ENCODE data around the gene TMEM30B.
"Not testable (repeated sequence)": the region's sequence is repeated elsewhere in the genome, so short reads cannot be mapped to it uniquely, and the experiment has no call there.

TMEM30B gene

DNA sequence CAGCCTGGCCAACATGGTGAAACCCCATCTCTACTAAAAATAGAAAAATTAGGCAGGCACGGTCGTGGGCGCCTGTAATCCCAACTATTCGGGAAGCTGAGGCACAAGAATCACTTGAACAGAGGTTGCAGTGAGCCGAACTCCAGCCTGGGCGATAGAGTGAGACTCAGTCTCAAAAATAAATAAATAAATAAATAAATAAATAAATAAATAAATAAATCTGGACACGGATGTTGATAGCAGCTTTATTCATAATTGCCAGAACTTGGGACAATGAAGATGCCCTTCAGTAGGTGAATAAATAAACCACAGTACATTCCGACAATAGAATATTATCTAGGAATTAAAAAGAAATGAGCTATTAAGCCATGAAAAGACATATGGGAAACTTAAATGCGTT is 31.1 kb downstream of the TMEM30B start:
- Histone ChIP-seq H3K4me1 (peaks cover 0 to 4% (median 0%) of the 10 kb centered on the region in 4 donors), H3K4me3 (no peak overlapping the region), H3K9me3 (no peaks in the 10 kb centered on the region), H3K27me3 (no peaks in the 10 kb centered on the region), H3K36me3 (no peaks in the 10 kb centered on the region), H3K27ac (no peak overlapping the region)
- TF ChIP-seq, protein P1, sequence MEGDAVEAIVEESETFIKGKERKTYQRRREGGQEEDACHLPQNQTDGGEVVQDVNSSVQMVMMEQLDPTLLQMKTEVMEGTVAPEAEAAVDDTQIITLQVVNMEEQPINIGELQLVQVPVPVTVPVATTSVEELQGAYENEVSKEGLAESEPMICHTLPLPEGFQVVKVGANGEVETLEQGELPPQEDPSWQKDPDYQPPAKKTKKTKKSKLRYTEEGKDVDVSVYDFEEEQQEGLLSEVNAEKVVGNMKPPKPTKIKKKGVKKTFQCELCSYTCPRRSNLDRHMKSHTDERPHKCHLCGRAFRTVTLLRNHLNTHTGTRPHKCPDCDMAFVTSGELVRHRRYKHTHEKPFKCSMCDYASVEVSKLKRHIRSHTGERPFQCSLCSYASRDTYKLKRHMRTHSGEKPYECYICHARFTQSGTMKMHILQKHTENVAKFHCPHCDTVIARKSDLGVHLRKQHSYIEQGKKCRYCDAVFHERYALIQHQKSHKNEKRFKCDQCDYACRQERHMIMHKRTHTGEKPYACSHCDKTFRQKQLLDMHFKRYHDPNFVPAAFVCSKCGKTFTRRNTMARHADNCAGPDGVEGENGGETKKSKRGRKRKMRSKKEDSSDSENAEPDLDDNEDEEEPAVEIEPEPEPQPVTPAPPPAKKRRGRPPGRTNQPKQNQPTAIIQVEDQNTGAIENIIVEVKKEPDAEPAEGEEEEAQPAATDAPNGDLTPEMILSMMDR (IDR thresholded peaks at IDR 0.05), result no peak
- intact Hi-C loops (cut with DNase I; ENCODE audit: low total_unique reads), result loop anchor here (10.0 kb wide), 1 partner anchor 225 kb away; no protein-coding TSS in a partner anchor
- DNase-seq, result no peak

DNA sequence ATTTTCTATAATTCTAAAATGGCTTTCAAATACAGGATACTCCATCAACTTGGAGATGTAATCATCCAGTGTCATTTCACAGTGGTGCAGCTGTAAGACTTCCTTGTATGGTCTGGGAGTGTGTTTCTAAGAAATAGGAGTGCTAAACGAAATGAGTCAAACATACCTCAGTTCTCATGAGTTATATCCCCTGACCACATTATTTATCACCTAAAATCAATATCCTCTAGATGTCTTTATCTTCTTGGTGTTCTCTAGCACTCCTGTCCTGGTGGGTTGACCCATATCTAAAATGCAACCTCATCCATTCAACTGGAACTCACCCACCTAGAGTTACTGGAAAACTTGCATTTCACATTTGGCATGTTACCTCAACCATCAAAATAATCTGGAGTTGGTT is 33.2 kb downstream of the TMEM30B start:
- H3K9me3 ChIP-seq, result no peaks in the 10 kb centered on the region
- no peaks in the 10 kb centered on the region for H3K27me3 ChIP-seq
- H3K4me1 ChIP-seq, result peaks cover 0 to 4% (median 0%) of the 10 kb centered on the region in 4 donors
- DNase-seq, result no peak
- TF ChIP-seq, protein P1 (IDR thresholded peaks at IDR 0.05), result no peak
- no peaks in the 10 kb centered on the region for H3K36me3 ChIP-seq
- intact Hi-C loops (cut with DNase I; ENCODE audit: low total_unique reads), result no loop called here
- no peak overlapping the region for H3K4me3 ChIP-seq
- H3K27ac ChIP-seq, result no peak overlapping the region

DNA sequence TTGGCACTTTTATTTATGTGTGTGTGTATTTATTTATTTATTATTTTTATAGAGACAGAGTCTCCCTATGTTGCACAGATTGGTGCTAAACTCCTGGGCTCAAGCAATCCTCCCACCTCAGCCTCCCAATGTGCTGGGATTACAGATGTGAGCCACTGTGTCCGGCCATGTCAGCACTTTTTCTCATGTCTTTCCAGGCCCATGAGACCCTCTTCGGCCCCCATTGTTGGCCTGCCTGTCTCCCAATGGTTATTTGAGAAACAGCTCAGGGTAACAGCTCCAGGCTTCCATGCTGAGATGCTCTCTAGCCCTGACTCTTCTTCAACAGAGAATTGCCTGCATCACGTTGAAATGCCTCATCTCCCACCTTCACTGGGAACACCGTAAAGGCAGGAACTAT is 34.4 kb downstream of the TMEM30B start:
- Histone ChIP-seq H3K4me1 (no peaks in the 10 kb centered on the region), H3K4me3 (no peak overlapping the region), H3K27ac (no peak overlapping the region), H3K27me3 (no peaks in the 10 kb centered on the region), H3K36me3 (no peaks in the 10 kb centered on the region), H3K9me3 (no peaks in the 10 kb centered on the region)
- TF ChIP-seq, protein P1 (IDR thresholded peaks at IDR 0.05), result no peak
- intact Hi-C loops (cut with DNase I; ENCODE audit: low total_unique reads), result no loop called here
- DNase-seq, result no peak

- TF ChIP-seq, protein P1 (IDR thresholded peaks at IDR 0.05), result no peak
- Histone ChIP-seq H3K27me3 (no peaks in the 10 kb centered on the region), H3K4me1 (no peaks in the 10 kb centered on the region), H3K4me3 (no peak overlapping the region), H3K9me3 (peaks cover 0 to 17% (median 0%) of the 10 kb centered on the region in 3 donors), H3K27ac (no peak overlapping the region), H3K36me3 (no peaks in the 10 kb centered on the region)
- DNase-seq, result no peak
- intact Hi-C loops (cut with DNase I; ENCODE audit: low total_unique reads), result no loop called here
Measured at GRCh38 chr14:61244009-61244408, 37.1 kb downstream of the TMEM30B start.

- no peak overlapping the region for H3K4me3 ChIP-seq
- peaks cover 0 to 17% (median 0%) of the 10 kb centered on the region in 3 donors for H3K9me3 ChIP-seq
- H3K4me1 ChIP-seq, result no peaks in the 10 kb centered on the region
- intact Hi-C loops (cut with DNase I; ENCODE audit: low total_unique reads), result no loop called here
- no peak for DNase-seq
- no peaks in the 10 kb centered on the region for H3K27me3 ChIP-seq
- no peak overlapping the region for H3K27ac ChIP-seq
- TF ChIP-seq, protein P1 (IDR thresholded peaks at IDR 0.05), result no peak
- H3K36me3 ChIP-seq, result no peaks in the 10 kb centered on the region
Measured at GRCh38 chr14:61240206-61240605, 40.9 kb downstream of the TMEM30B start.

GRCh38 chr14:61239285-61239684 is 41.9 kb downstream of the TMEM30B start:
- H3K9me3 ChIP-seq, result peaks cover 0 to 17% (median 0%) of the 10 kb centered on the region in 3 donors
- H3K27me3 ChIP-seq; H3K4me1 ChIP-seq; H3K27ac ChIP-seq; H3K4me3 ChIP-seq; intact Hi-C loops (cut with DNase I; ENCODE audit: low total_unique reads); H3K36me3 ChIP-seq; DNase-seq: not testable (repeated sequence)

Measured in tibial artery (tissue), 4 donors.